Activated naive CD8-positive, alpha-beta T cell treated with anti-CD3 and anti-CD28 coated beads for 36 hours (primary cell): ENCODE data around the gene TMEM19. TPM values are rescaled to one million over a fixed set of nuclear protein-coding genes. Genes with fewer than 3 reads are reported as not detected.

Experiments
- DNase-seq: peaks from one replicate; pipeline ENCODE4 v3.0.0; 2021
- H3K27ac Mint-ChIP-seq: one replicate; pipeline ENCODE4 v1.8.0; 2022; ENCODE audit warnings: mild to moderate bottlenecking, moderate library complexity, mixed read lengths
- H3K27me3 Mint-ChIP-seq: one replicate; pipeline ENCODE4 v1.8.0; 2022; ENCODE audit warnings: mild to moderate bottlenecking, mixed read lengths
- H3K36me3 Mint-ChIP-seq: one replicate; pipeline ENCODE4 v1.8.0; 2021; ENCODE audit warnings: mild to moderate bottlenecking, mixed read lengths
- H3K4me1 Mint-ChIP-seq: one replicate; pipeline ENCODE4 v1.8.0; 2021; ENCODE audit warnings: mixed read lengths
- H3K4me3 Mint-ChIP-seq: one replicate; pipeline ENCODE4 v1.8.0; 2022; ENCODE audit warnings: mild to moderate bottlenecking, moderate library complexity, mixed read lengths
- H3K9me3 Mint-ChIP-seq: one replicate; pipeline ENCODE4 v1.8.0; 2022; ENCODE audit warnings: mixed read lengths
- total RNA-seq, 2 experiments: library from RNA; stranded (reverse); gene quantifications; one replicate each; pipeline ENCODE4 v1.2.3, GENCODE V29; 2021

Gene TMEM19
- total RNA-seq, 2 experiments from 2014 or later, result 16.2 to 21.6 TPM

- no peak for DNase-seq
- no peaks in the 10 kb centered on the region for H3K4me1 Mint-ChIP-seq
- H3K4me3 Mint-ChIP-seq, result no peak overlapping the region
- H3K27me3 Mint-ChIP-seq, result no peaks in the 10 kb centered on the region
- no peaks in the 10 kb centered on the region for H3K36me3 Mint-ChIP-seq
- no peaks in the 10 kb centered on the region for H3K9me3 Mint-ChIP-seq
- H3K27ac Mint-ChIP-seq, result no peak overlapping the region
Observed at GRCh38 chr12:71721783-71722505, 36.1 kb downstream of the TMEM19 start.

DNA sequence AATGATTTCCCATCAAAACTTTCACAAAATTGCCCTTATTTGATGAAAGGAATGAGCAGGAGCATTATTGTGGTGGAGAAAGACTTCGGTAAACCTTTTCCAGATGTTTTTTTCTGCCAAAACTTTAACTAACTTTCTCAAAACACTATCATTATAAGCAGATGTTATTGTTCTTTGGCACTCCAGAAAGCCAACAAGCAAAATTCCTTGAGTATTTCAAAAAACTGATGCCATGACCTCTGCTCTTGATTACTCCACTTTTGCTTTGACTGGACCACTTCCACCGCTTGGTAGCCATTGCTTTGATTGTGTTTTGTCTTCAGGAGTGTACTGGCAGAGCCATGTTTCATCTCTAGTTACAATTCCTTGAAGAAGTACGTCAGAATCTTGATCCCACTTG, 39.1 kb downstream of the TMEM19 start:
- Mint-ChIP-seq H3K27ac (no peak overlapping the region), H3K4me3 (no peak overlapping the region)
- no peak for DNase-seq

DNA sequence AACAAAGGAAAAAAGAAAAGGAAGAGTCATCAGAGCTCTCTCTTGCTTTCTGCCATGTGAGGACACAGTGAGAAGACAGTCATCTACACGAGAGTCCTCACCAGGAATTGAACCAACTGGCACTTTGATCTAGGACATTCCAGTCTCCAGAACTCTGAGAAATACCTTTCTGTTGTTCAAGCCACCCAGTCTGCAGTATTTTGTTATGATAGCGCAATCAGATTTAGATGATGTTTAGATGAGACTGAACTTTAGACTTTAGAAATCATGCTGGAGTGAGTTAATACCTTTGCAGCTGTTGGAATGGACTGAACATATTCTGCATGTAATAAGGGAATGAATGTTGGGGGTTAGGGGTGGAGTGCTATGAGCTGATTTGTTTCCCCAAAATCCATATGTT, 40.7 kb downstream of the TMEM19 start:
- DNase-seq, result no peak
- H3K27me3 Mint-ChIP-seq, result no peaks in the 10 kb centered on the region
- H3K27ac Mint-ChIP-seq, result no peak overlapping the region
- H3K4me1 Mint-ChIP-seq, result no peaks in the 10 kb centered on the region
- no peaks in the 10 kb centered on the region for H3K36me3 Mint-ChIP-seq
- H3K4me3 Mint-ChIP-seq, result no peak overlapping the region
- H3K9me3 Mint-ChIP-seq, result no peaks in the 10 kb centered on the region

More for the DNA sequence above, 39.1 kb downstream of the TMEM19 start:
- no peaks in the 10 kb centered on the region for H3K36me3 Mint-ChIP-seq
- H3K27me3 Mint-ChIP-seq, result no peaks in the 10 kb centered on the region
- H3K9me3 Mint-ChIP-seq, result no peaks in the 10 kb centered on the region
- no peaks in the 10 kb centered on the region for H3K4me1 Mint-ChIP-seq

GRCh38 chr12:71727958-71728357, 42.1 kb downstream of the TMEM19 start:
- H3K36me3 Mint-ChIP-seq, result no peaks in the 10 kb centered on the region
- H3K4me1 Mint-ChIP-seq, result no peaks in the 10 kb centered on the region
- no peak overlapping the region for H3K4me3 Mint-ChIP-seq

GRCh38 chr12:71730936-71731335, 45.1 kb downstream of the TMEM19 start:
- Mint-ChIP-seq H3K36me3 (no peaks in the 10 kb centered on the region), H3K9me3 (no peaks in the 10 kb centered on the region), H3K4me1 (no peaks in the 10 kb centered on the region), H3K27me3 (no peaks in the 10 kb centered on the region), H3K4me3 (no peak overlapping the region), H3K27ac (no peak overlapping the region)
- DNase-seq, result no peak

More at GRCh38 chr12:71727958-71728357, 42.1 kb downstream of the TMEM19 start:
- Mint-ChIP-seq H3K27ac (no peak overlapping the region), H3K9me3 (no peaks in the 10 kb centered on the region), H3K27me3 (no peaks in the 10 kb centered on the region)
- no peak for DNase-seq

GRCh38 chr12:71731439-71732356, 45.8 kb downstream of the TMEM19 start:
- Mint-ChIP-seq H3K36me3 (no peaks in the 10 kb centered on the region), H3K4me3 (no peak overlapping the region), H3K27me3 (no peaks in the 10 kb centered on the region), H3K27ac (no peak overlapping the region), H3K4me1 (no peaks in the 10 kb centered on the region), H3K9me3 (no peaks in the 10 kb centered on the region)
- no peak for DNase-seq

- no peaks in the 10 kb centered on the region for H3K9me3 Mint-ChIP-seq
- no peaks in the 10 kb centered on the region for H3K27me3 Mint-ChIP-seq
- H3K36me3 Mint-ChIP-seq, result no peaks in the 10 kb centered on the region
- DNase-seq, result no peak
- no peak overlapping the region for H3K27ac Mint-ChIP-seq
- H3K4me1 Mint-ChIP-seq, result no peaks in the 10 kb centered on the region
- no peak overlapping the region for H3K4me3 Mint-ChIP-seq
Observed at GRCh38 chr12:71732357-71732712, 46.5 kb downstream of the TMEM19 start.

DNA sequence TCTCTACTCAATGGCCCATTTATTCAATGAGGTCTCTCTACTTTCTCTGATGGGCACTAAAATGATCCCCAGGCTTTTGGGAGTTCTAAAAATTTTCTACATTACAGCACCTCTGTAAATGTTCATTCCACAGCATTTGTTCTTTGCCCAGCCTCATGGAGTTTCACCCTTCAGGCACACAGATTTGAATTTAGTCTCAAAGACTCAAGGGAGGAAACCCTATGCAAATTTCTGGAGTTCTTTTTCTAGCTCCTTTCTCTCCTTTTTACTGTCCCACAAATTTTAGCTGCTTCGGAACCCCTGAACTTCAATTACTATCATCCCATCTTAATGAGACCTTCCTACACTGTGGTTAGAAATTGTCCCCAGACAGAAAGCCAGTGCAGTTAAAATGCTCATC, 51.3 kb downstream of the TMEM19 start:
- Mint-ChIP-seq H3K4me1 (no peaks in the 10 kb centered on the region), H3K27me3 (no peaks in the 10 kb centered on the region), H3K27ac (no peak overlapping the region), H3K4me3 (no peak overlapping the region), H3K36me3 (no peaks in the 10 kb centered on the region), H3K9me3 (no peaks in the 10 kb centered on the region)
- DNase-seq, result no peak

GRCh38 chr12:71742998-71743397, 57.1 kb downstream of the TMEM19 start:
- Mint-ChIP-seq H3K36me3 (no peaks in the 10 kb centered on the region), H3K27ac (no peak overlapping the region), H3K4me1 (no peaks in the 10 kb centered on the region), H3K27me3 (no peaks in the 10 kb centered on the region), H3K4me3 (no peak overlapping the region), H3K9me3 (no peaks in the 10 kb centered on the region)
- no peak for DNase-seq

- no peaks in the 10 kb centered on the region for H3K9me3 Mint-ChIP-seq
- H3K36me3 Mint-ChIP-seq, result no peaks in the 10 kb centered on the region
- H3K27me3 Mint-ChIP-seq, result peaks cover 5% of the 10 kb centered on the region
- DNase-seq, result no peak
- H3K4me3 Mint-ChIP-seq, result no peak overlapping the region
- no peaks in the 10 kb centered on the region for H3K4me1 Mint-ChIP-seq
- no peak overlapping the region for H3K27ac Mint-ChIP-seq
Observed at GRCh38 chr12:71744522-71745300, 58.8 kb downstream of the TMEM19 start.

- H3K27me3 Mint-ChIP-seq, result peaks cover 16% of the 10 kb centered on the region
Observed at GRCh38 chr12:71746974-71747611, 61.2 kb downstream of the TMEM19 start.

DNA sequence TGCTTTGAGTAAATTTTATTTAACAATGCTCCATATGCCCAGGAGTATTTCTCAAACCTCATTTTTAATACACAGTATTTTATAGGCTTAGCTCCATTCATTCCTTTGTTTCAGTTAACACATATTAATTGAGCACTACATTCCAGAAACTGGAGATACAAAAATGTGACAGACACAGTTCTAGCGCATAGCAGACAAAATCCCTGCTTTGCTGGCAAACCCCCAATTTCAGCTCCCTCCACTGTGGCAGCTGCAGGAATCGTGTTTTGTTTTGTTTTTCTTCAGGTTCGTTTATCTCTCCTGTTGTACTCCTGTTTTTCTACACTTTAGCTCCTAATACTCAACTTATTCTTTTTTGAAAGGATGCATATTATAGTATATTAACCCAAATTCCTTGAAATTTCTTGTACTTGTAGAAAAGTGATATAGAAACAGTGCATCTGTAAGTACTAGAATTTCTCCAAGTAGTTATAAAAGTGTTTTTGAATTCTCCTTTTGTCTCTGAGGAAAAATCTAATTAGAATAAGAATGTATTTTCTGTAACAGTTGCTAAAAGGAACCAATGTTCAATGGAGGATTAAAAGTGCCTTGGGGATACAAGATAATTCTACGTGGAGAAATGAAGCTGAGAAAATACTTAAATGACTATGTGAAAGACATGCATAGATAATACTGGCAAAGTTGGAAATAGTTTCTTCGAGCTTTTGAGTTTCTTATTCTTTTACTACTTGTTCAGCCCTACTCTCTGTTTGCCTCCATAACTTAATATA, 62.4 kb downstream of the TMEM19 start:
- no peak overlapping the region for H3K27ac Mint-ChIP-seq
- no peaks in the 10 kb centered on the region for H3K9me3 Mint-ChIP-seq
- no peak for DNase-seq
- no peak overlapping the region for H3K4me3 Mint-ChIP-seq
- H3K36me3 Mint-ChIP-seq, result no peaks in the 10 kb centered on the region
- no peaks in the 10 kb centered on the region for H3K4me1 Mint-ChIP-seq
- peaks cover 20% of the 10 kb centered on the region for H3K27me3 Mint-ChIP-seq

More at GRCh38 chr12:71746974-71747611, 61.2 kb downstream of the TMEM19 start:
- Mint-ChIP-seq H3K4me1 (no peaks in the 10 kb centered on the region), H3K36me3 (no peaks in the 10 kb centered on the region), H3K4me3 (no peak overlapping the region), H3K9me3 (no peaks in the 10 kb centered on the region), H3K27ac (no peak overlapping the region)
- DNase-seq, result peak; percentile 21

- H3K9me3 Mint-ChIP-seq, result no peaks in the 10 kb centered on the region
- DNase-seq, result no peak
- no peak overlapping the region for H3K27ac Mint-ChIP-seq
- H3K36me3 Mint-ChIP-seq, result no peaks in the 10 kb centered on the region
- H3K27me3 Mint-ChIP-seq, result peaks cover 20% of the 10 kb centered on the region
- H3K4me1 Mint-ChIP-seq, result peaks cover 7% of the 10 kb centered on the region
- no peak overlapping the region for H3K4me3 Mint-ChIP-seq
Observed at GRCh38 chr12:71749666-71750065, 63.8 kb downstream of the TMEM19 start.

DNA sequence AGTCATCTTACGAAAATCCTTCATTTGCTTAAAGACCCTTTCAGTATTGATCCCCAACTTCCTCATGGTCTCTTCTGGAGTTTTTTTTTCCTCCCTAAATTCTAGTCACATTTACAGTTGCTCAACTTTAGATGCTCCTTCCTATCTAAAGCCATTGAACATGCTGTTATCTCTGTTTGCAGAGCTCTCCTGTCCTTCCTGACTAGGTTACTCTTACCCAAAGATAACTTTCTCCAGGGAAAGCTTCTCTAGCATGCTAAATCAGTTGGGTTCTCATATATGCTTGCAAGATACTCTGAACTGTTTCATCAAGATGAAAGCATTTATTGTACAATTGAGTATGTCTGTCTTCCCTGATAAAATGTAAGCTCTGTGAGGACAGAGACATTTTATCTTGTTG, 67.0 kb downstream of the TMEM19 start:
- no peak overlapping the region for H3K27ac Mint-ChIP-seq

More for the DNA sequence above, 67.0 kb downstream of the TMEM19 start:
- Mint-ChIP-seq H3K4me3 (no peak overlapping the region), H3K36me3 (peaks cover 20% of the 10 kb centered on the region), H3K9me3 (no peaks in the 10 kb centered on the region), H3K27me3 (peaks cover 20% of the 10 kb centered on the region), H3K4me1 (peaks cover 21% of the 10 kb centered on the region)
- no peak for DNase-seq
